Testis (tissue), 3 donors: ENCODE results near the gene PRKG1. TPM values are rescaled to one million over a fixed set of nuclear protein-coding genes. Genes with fewer than 3 reads are reported as not detected.

Source experiments
- DNase-seq: peaks from one replicate; pipeline ENCODE4 v3.0.0-alpha.2; 2019
- H3K27ac ChIP-seq, 2 donors: fragments of 200-600 bp; sonication (generic); one replicate each; pipeline ENCODE4 v1.5.1; 2019
- H3K27me3 ChIP-seq: fragments of 200-600 bp; sonication (generic); one replicate; pipeline ENCODE4 v1.5.1; 2019
- H3K36me3 ChIP-seq: fragments of 200-600 bp; sonication (generic); one replicate; pipeline ENCODE4 v1.5.1; 2017; ENCODE audit warnings: low read depth; ENCODE audit errors: missing control alignments
- H3K4me1 ChIP-seq: fragments of 200-600 bp; sonication (generic); one replicate; pipeline ENCODE4 v1.5.1; 2019
- H3K4me3 ChIP-seq, 2 donors: fragments of 200-600 bp; sonication (generic); one replicate each; pipeline ENCODE4 v1.5.1; 2017 to 2019
- H3K9me3 ChIP-seq: fragments of 200-600 bp; sonication (generic); one replicate; pipeline ENCODE4 v1.5.1; 2017
- CTCF ChIP-seq, 3 experiments: fragments of 450-650 bp in 2 of 3; fragments of 200-600 bp in 1 of 3; sonication (generic) in 1 of 3; IDR thresholded peaks; one replicate each; pipeline ENCODE4 v1.5.1; 2016 to 2019; ENCODE audit warnings: antibody characterized with exemption in 3 of 3, mild to moderate bottlenecking in 2 of 3, moderate library complexity in 1 of 3
- POLR2A ChIP-seq: fragments of 450-650 bp; IDR thresholded peaks from one replicate; pipeline ENCODE4 v1.6.1; 2017; ENCODE audit warnings: antibody characterized with exemption, mild to moderate bottlenecking, moderate library complexity
- WGBS, 2 donors: methylation state at CpG; one replicate each; pipeline ENCODE4 v1.1.5; 2018; 5-methylcytosine and 5-hydroxymethylcytosine counted together
- intact Hi-C: fragments of 100-400 bp; cut with DNase I; formaldehyde crosslinking; loops from one replicate; pipeline ENCODE4 v1.15.1; 2023; ENCODE audit warnings: low total_unique reads
- polyA plus RNA-seq: library from polyadenylated mRNA; stranded (reverse); fragments of 350-450 nt; fragmentation: Illumina TruSeq; extraction: RNeasy Lipid Tissue Mini Kit (QIAGEN cat#74804); gene quantifications from one replicate; pipeline ENCODE4 v1.2.3, GENCODE V29; 2014; ENCODE audit warnings: low read depth, low replicate concordance; ENCODE audit not compliant: insufficient read depth
- total RNA-seq, 2 donors: library from RNA; depleted of rRNA; stranded (reverse); fragments of >200 nt; gene quantifications; one replicate each; pipeline ENCODE4 v1.2.3, GENCODE V29; 2016

Gene PRKG1
- total and polyA plus RNA-seq, 3 donors from 2014 or later = 6.3 to 15.3 (median 12.5) TPM

DNA sequence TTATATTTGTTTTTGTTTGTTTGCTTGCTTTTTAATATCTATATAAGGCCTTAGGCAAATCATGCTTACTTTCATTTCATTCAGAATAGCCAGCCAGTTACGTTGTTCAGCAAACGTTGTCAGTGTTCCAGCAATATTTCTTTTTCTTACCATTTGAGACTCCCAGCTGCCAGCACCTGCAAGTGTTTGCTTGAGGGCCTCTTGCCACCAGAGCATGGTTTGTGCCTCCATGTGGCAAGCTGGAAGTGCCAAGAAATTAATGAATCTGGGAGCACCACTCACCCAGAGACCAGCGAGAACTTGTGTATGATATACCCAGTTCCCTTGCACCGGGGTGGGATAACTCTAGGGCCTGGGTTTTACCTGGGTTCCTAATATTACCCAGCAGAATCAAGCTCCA lies 802.2 kb downstream of the PRKG1 start:
- Histone ChIP-seq H3K4me1 (no peaks in the 10 kb centered on the region), H3K27me3 (no peaks in the 10 kb centered on the region), H3K36me3 (no peaks in the 10 kb centered on the region), H3K9me3 (no peaks in the 10 kb centered on the region), H3K4me3 (no peak overlapping the region), H3K27ac (no peak overlapping the region)
- WGBS, 2 donors = 50 to 54% methylated on average over 4 of the region's 4 CpGs
- intact Hi-C loops = no loop called here
- DNase-seq = no peak
- TF ChIP-seq POLR2A (no peak), CTCF (IDR thresholded peaks at IDR 0.05) (no peak)

- no peaks in the 10 kb centered on the region for H3K9me3 ChIP-seq
- DNase-seq = no peak
- H3K36me3 ChIP-seq = no peaks in the 10 kb centered on the region
- H3K4me1 ChIP-seq = no peaks in the 10 kb centered on the region
- H3K27ac ChIP-seq = no peak overlapping the region
- WGBS, 2 donors = 92 to 98% methylated on average over 2 of the region's 2 CpGs
- H3K27me3 ChIP-seq = no peaks in the 10 kb centered on the region
- TF ChIP-seq POLR2A (no peak), CTCF (IDR thresholded peaks at IDR 0.05) (no peak)
- no peak overlapping the region for H3K4me3 ChIP-seq
- intact Hi-C loops = no loop called here
Measured at GRCh38 chr10:51876979-51877378, 802.7 kb downstream of the PRKG1 start.

GRCh38 chr10:51877636-51878035 lies 803.3 kb downstream of the PRKG1 start:
- no peaks in the 10 kb centered on the region for H3K4me1 ChIP-seq
- TF ChIP-seq POLR2A (no peak), CTCF (IDR thresholded peaks at IDR 0.05) (peak in 1 of 3 experiments; percentile 14)
- intact Hi-C loops = no loop called here
- H3K27ac ChIP-seq = no peak overlapping the region
- H3K9me3 ChIP-seq = no peaks in the 10 kb centered on the region
- H3K36me3 ChIP-seq = no peaks in the 10 kb centered on the region
- WGBS, 2 donors = 84 to 97% methylated on average over 1 of the region's 1 CpG
- no peak for DNase-seq
- no peak overlapping the region for H3K4me3 ChIP-seq
- H3K27me3 ChIP-seq = no peaks in the 10 kb centered on the region

GRCh38 chr10:51878695-51879094 lies 804.4 kb downstream of the PRKG1 start:
- TF ChIP-seq POLR2A = no peak
- TF ChIP-seq CTCF (IDR thresholded peaks at IDR 0.05) = no peak
- DNase-seq = no peak
- no peaks in the 10 kb centered on the region for H3K9me3 ChIP-seq
- peak overlapping the region in 1 of 2 donors; percentile 55 for H3K27ac ChIP-seq
- no peaks in the 10 kb centered on the region for H3K27me3 ChIP-seq
- H3K4me1 ChIP-seq = no peaks in the 10 kb centered on the region
- intact Hi-C loops = no loop called here
- no peaks in the 10 kb centered on the region for H3K36me3 ChIP-seq
- no peak overlapping the region for H3K4me3 ChIP-seq

DNA sequence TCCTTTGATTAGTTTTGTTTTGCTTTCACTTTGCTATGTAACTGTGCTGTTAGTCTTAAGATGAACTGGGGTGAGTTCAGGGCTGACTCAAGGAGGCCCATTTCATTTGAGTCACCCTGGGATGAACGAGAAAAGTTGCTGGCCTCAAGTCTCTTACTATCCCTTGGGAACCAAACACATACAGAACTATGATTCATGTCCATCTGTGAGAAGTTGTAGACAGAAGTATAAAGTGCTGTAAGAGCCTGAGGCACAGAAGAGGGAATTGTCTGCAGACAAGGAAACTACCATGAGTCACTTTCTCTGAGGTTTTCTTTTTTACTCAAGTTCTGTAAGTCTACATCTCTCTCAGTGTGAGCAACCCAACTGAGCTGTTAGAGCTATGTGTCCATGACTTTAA lies 805.0 kb downstream of the PRKG1 start:
- TF ChIP-seq POLR2A = no peak
- no peak for TF ChIP-seq CTCF (IDR thresholded peaks at IDR 0.05)
- H3K4me3 ChIP-seq = no peak overlapping the region
- no peaks in the 10 kb centered on the region for H3K4me1 ChIP-seq
- intact Hi-C loops = no loop called here
- peak overlapping the region in 1 of 2 donors; percentile 55 for H3K27ac ChIP-seq
- H3K36me3 ChIP-seq = no peaks in the 10 kb centered on the region
- DNase-seq = no peak
- H3K27me3 ChIP-seq = no peaks in the 10 kb centered on the region
- WGBS, 2 donors = 42 to 77% methylated on average over 1 of the region's 1 CpG
- H3K9me3 ChIP-seq = no peaks in the 10 kb centered on the region
